Suppressor macrophage (primary cell): ENCODE results near the gene EDAR.

ENCODE experiments used
- DNase-seq, 4 experiments: peaks; one replicate each; pipeline ENCODE4 v3.0.0-alpha.2; 2020 to 2022

The EDAR gene

DNA sequence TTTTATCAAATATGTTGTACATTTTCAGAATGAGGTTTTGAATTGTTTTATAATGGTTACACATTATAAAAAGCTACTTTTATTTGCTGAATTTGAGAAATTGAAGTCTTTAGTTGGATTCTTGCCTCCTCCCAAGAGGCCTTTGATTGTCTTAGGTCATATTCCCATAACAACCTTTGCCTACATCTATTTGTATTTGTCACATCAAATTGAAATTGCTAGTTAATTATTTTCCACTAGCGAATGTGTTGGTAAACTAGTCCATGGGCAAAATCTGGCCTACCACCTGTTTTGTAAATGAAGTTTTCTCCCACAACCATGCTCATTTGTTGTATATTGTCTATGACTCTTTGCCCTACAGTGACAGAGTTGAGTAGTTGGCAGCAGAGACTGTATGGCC is 142.0 kb downstream of the EDAR start:
- no peak for DNase-seq

DNA sequence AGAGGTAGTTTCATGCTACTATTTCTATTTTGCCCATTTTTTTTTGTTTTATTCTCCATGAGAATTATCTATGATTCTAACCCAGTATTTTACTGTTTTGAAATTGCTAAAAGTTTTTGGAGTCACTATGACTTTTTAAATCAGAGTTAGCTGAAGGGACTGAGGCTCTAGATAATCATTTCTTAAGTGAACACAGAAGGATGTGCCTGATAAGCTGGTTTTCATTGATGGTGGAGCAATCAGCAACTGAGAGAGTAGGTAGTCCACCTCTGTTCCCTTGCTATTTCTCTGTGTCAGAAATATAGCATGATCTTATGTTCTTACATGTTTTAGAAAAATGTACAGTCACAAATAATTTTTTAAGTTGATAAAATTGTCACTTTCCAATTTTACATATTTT is 143.1 kb downstream of the EDAR start:
- DNase-seq = no peak
